GM21576 (cell line): ENCODE measurements around the gene TEAD1.

Experiments
- ATAC-seq: cut with Tn5 transposase; IDR thresholded peaks from one replicate; pipeline ENCODE4 v1.9.1; 2021; ENCODE audit warnings: mild to moderate bottlenecking, moderate library complexity; ENCODE audit not compliant: unreplicated experiment

The TEAD1 gene

DNA sequence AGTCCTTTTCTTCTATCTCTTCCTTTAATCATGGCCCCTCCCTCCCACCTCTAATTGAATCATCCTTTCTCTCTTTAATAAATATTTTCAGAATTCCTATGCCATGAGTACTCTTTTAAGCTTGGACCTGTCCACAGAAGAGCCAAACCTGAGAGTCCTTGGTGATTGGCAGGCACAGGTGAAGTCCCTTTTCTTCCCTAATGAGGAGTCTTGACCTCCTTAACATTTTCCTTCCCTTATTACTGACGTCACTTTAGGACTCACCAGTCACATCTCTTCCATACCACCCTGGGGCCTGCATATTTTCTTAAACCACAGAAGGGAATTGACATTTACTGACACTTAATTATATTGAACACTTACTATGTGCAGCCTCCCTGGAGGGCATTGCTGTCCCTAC, 293.9 kb downstream of the TEAD1 start:
- ATAC-seq = no peak

DNA sequence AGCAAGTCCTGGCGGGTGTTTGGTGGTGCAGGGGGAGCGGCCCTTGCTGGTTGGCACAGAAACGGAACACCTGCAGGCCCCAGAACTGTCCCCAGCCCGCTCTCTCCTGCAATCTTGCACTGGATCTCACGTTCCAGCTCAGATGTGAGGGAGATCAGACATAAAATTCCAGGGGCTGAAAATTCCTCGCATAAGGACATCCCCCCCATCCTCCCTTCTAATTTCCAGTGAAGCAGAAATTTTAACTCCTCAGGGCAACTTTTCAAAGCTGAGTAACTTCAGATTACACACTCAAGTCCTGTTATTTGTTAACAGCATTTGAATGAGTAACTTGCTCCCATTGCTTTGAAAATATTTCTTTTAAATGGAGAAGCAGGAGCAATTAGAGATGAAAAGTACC, 294.6 kb downstream of the TEAD1 start:
- ATAC-seq = no peak

DNA sequence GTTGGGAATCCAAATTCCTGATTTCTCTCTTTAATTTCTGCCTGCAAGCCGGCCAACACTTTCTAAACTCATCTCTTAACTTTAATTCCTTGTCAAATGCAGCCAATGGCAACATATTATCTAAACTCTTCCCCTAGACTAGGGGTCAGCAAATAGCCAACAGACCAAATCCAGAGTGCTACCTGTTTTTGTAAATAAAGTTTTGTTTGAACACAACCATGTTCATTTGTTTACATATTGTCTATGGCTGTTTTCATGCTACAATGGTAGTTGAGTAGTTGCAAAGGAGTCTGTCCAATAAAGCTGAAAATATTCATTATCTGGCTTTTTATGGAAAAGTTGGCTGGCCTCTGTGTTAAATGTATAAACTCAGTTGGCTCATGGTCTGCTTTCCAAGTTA, 297.7 kb downstream of the TEAD1 start:
- no peak for ATAC-seq

DNA sequence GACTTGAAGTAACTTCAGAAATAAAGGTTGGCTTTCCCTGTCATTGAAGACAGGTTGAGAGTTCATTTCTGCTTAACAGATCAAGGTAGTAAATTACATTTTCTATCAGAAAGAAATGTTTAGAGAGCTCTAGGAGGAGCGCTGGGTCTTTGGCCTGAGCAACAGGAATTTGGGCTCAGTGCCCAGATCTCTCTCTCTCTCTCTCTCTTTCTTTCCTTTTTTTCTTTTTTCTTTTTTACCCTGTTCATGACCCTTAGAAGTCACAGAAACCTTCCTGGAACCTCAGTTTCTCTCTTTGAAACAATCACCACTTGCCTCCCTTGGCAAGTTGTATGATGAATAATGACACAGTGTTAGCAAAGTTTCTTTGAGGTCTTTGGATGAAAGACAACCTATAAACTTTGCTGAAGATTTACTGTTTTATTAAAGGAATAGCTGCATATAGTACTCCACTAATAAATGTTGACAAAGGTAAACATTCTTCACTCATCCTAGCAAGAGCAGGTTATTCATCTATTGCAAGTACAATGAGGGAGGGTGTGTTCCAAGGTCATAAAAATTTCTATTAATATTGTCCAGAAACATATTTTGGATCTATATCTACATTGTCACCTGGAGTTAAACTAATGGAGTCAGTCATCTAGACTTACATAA, 299.4 kb downstream of the TEAD1 start:
- ATAC-seq = no peak

DNA sequence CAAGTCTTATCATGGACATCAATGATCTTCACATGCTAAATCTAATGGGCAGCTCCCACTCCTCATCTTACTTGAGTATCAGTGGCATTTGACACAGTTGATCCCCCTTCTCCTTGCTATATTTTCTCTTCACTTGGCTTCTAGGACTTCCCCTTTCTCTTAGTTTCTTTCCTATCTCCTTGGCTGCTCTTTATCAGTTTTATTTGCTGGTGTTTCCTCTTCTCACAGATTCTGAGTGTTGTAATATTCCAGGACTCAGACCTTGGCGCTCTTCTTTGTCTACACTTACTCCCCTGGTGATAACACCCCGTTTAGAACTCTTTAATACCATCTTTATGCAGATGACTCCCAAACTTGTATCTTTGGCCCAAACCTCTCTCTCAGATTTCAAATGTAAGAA, 301.0 kb downstream of the TEAD1 start:
- no peak for ATAC-seq

DNA sequence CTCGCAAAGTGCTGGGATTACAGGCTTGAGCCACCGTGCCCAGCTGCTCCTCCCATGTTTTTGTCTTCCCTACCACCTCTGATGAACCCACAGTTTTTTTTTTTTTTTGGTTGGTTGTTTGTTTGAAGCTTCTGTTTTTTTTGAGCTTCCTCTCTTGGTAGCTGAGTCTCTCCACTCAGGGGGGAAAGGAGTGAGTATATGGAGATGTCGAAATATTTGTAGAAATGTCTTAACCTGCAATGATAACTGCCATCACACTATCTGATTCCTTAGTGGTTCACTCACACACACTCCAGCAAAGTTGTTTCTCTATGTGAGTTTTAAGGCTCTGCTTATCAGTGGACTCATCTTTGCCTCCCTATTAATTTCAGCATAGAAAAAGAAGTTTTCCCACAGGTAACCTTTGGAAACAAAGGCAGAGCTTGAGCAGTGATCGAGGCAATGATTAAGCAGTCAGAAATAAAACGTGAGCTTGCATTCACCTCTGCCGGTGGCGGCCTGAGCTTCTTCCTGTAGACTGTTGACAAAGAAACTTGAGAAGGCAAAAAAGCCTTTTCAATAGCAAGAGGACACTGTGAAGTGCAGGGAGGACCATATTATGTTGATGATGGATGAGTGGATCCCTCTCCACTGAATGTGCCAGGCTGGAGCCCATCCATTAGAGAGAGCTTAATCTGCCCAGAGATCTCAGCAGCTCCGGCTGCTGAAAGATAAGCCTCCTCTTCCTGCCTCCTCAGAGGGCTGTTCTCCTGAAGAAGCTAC, 305.9 kb downstream of the TEAD1 start:
- ATAC-seq = no peak

DNA sequence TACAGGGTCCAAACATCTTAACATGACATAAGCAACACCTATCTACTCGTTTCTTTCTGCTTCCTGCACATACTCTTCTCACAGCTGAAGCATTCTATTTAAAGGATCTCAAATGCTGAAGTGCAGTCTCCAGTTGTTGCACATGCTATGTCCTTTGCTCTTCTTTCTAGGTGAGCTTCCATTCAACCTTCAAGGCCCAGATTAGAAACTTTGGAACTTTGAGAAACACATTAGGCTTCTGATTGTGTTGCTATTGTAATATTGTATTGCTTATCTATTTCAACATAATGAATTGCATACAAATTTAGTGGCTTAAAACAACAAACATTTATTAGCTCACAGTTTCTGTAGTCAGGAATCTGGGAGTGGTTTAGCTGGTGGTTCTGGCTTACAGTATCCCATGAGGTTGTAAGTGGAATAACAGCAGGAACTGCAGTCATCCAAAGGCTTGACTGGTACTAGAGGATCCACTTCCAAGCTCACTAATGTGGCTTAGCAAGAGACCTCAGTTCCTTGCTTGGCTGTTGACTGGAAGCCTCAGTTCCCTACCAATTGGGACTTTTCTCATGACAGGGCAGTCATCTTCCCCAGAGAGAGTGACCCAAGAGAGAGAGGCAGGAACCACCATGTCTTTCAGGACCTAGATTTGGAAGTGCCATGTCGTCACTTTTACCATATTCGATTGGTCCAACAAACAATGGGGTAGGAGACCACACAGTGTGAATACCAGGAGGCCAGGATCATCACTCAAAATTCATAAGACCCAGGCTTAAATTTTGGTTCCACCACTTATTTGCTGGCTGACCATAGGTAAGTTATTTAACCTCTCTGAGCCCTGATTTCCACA, 307.7 kb downstream of the TEAD1 start:
- ATAC-seq = no peak

DNA sequence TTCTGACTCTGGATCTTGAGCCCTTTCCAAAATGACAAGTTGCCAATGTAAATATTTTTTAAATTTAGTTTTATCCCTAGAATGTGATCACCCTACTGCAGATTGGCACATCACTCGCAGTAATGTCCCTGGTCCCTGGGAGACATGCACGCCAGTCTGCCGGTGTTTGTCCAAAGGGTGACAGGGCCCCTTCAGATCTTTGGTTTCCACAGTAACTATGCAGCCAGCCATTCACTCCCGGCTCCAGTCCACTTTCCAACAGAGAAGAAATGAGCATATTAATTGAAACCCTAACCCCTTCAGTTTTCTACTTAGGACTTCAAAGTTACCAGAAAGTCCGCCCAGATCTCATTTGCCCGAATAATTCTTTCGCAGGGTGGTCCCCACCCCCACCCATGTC, 309.1 kb downstream of the TEAD1 start:
- ATAC-seq = no peak

DNA sequence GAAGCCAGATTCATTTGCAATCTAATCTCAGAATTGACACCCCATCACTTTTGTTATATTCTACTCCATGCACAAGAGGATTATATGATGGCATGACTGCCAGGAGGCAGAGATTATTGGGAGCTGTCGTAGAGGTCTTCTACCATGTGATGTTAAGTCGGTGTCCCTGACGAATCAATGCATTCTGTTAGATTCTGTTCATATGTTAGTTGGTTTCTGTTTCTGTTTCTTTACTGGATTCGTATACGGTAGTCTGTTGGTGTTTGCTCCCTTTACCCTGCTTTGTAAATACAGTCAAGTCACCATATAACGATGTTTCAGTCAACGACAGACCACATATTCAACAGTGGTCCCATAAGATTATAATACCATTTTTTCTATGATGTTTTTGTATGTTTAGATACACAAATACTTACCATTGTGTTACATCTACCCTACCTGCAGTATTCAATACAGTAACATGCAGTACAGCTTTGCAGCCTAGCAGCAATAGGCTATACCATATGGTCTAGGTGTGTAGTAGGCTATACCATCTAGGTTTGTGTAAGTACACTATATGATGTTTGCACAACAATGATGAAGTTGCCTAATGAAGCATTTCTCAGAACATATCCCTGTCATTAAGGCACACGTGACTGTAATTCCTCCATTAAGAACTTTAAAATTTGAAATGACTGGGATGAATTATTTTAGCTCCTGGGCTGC, 312.1 kb downstream of the TEAD1 start:
- no peak for ATAC-seq

DNA sequence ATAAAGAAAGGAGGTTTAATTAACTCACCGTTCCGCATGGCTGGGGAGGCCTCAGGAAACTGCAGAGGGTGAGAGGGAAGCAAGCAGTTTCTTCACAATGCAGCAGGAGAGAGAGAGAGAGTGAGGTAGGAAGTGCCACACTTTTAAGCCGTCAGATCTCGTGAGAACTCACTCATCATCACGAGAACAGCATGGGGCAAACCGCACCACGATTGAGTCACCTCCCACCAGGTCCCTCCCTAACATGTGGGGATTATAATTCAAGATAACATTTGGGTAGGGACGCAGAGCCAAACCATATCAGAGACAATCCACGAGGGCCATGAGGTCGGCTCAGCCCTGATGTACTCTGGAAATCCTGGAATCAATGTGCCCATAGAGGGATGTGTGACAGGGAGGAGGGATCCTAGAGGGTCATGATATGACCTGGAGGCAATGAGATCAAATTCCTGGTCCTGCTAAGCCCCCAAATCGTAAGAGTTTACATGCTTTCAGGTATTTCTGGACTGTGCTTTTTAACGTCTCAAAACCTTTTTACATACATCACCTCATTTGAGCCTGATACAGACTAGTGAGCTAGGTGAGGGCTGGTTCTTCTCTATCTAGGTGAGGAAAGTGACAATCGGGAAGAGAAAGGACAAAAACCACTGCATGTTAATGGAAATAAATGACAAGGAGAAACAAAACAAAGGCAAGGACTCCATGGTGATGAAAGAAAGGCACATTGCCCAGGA, 315.4 kb downstream of the TEAD1 start:
- no peak for ATAC-seq

DNA sequence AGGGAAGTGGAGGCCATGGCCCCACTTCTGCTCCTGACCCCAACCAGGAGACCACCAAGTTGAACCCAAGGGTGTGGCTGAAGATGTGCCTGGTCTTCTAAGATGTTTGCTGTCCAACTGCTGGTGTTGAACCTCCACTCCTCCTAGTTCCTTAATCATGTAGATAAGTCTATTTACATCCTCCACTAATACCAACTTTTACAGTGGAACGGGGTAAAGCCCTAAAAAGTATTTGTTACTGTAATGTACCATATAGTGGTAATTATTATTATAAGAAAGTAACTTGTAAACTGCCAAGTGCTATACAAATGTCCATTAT, 315.9 kb downstream of the TEAD1 start:
- no peak for ATAC-seq

DNA sequence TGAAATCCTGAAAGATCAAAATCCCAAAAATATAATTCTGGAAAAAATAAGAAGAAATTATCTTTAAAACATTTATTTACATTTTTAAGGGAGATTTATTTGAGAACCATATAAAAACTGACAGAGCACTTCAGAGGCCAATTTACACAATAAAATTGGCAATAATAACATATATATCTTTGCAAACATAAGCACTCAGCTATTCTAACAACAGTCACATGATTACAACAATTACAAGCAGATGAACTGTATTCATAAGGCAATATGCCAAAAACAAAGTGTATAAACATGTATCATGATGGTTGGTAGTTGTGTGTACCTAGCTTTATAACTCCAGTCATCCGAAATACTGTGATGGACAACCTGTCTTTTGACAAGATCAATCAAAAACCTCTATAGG, 317.2 kb downstream of the TEAD1 start:
- ATAC-seq = no peak

DNA sequence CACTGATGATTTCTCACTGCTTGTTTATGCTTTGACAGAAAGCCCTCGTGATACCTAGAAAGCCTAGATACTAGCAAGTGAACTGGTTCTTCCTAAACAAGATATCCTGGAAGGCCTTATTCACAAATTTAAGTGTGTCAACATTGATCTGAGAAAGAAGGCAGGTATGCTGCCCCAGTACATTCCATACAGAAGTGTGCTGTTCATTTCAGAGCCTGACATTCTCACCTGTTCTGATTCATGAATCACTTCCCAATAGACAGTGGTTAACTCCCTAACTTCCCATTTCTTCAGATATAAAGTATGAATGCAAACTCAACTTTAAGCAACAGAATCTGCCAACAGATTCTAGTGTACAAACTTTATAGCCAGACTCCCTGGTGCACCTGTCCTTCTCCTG, 319.4 kb downstream of the TEAD1 start:
- ATAC-seq = no peak
